GM12892 (cell line): Measurements from ENCODE around the gene NHLRC4.

Source experiments
- POLR2A ChIP-seq: IDR thresholded peaks from 2 replicates; pipeline ENCODE4 v1.6.1; 2011; ENCODE audit warnings: low read depth, low read length, control low read depth
- POLR2AphosphoS5 ChIP-seq: IDR thresholded peaks from 2 replicates; pipeline ENCODE4 v1.6.1; 2011; ENCODE audit warnings: low read depth, low read length, control low read depth
- TAF1 ChIP-seq: IDR thresholded peaks from 2 replicates; pipeline ENCODE4 v1.6.1; 2011; ENCODE audit warnings: low read depth, mild to moderate bottlenecking, control low read depth, low read length, borderline replicate concordance

DNA sequence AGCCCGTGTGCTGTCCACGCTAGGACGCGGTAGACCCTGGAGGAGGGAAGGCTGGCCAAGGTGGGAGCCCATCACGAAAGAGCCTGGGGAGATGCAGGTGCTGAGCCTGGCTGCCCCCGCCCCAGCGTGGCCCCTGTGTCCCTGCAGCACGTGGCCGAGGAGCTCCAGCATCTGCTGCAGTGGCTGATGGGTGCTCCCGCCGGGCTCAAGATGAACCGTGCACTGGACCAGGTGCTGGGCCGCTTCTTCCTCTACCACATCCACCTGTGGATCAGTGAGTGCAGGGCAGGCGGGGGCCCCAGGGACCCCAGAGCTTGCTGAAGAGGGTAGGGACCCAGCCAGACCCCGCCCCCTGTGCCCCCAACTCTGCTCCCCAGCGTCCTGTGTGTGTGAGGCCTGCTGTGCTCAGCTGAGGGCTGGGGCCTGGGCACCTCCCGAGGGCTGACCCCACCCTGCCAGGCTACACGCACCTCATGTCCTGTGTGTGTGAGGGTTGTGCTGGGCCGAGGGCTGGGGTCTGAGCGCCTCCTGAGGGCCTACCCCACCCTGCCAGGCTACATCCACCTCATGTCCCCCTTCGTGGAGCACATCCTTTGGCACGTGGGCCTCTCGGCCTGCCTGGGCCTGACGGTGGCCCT, 11.5 kb downstream of the NHLRC4 start:
- TF ChIP-seq TAF1: no peak
- TF ChIP-seq POLR2AphosphoS5: no peak
- TF ChIP-seq POLR2A: no peak
